H1 (cell line): ENCODE measurements around the gene DISC1. TPM values are rescaled to one million over a fixed set of nuclear protein-coding genes. Genes with fewer than 3 reads are reported as not detected.

Experiments used
- NRF1 ChIP-seq: IDR thresholded peaks from 2 replicates; pipeline ENCODE4 v1.6.1; 2011; ENCODE audit warnings: mild to moderate bottlenecking, low read depth, low read length, improper control_type of control experiment
- POLR2AphosphoS5 ChIP-seq: IDR thresholded peaks from 2 replicates; pipeline ENCODE4 v1.6.1; 2011; ENCODE audit warnings: low read depth, low read length
- RAD21 ChIP-seq, 2 experiments: IDR thresholded peaks in 1 of 2; conservative IDR thresholded peaks in 1 of 2; 2 replicates each; pipeline ENCODE4 v1.6.1; 2011; ENCODE audit warnings: low read depth in 2 of 2, low read length in 2 of 2, improper control_type of control experiment in 1 of 2, inconsistent platforms in 1 of 2, mild to moderate bottlenecking in 1 of 2, moderate library complexity in 1 of 2
- RNF2 ChIP-seq: fragments of 200-900, 300-1000 bp; sonication (generic); IDR thresholded peaks from 2 replicates; pipeline ENCODE4 v1.7.1; 2016; ENCODE audit warnings: borderline replicate concordance, low read depth, mild to moderate bottlenecking, antibody characterized with exemption, low read length; ENCODE audit not compliant: poor library complexity, severe bottlenecking; ENCODE audit errors: missing control alignments
- SAP30 ChIP-seq: fragments of 300-600 bp; sonication (generic); IDR thresholded peaks from 2 replicates; pipeline ENCODE4 v1.7.1; 2012; ENCODE audit warnings: low read length, moderate library complexity, mild to moderate bottlenecking, inconsistent platforms; ENCODE audit not compliant: insufficient read depth, insufficient replicate concordance
- polyA plus RNA-seq, 7 experiments: library from polyadenylated mRNA; depleted of rRNA in 3 of 7; stranded (reverse) in 5 of 7; unstranded in 2 of 7; fragments of >200 nt in 5 of 7; fragments of 200-250 nt in 2 of 7; gene quantifications; 1 replicate in 5 of 7; 2 replicates in 1 of 7; 4 replicates in 1 of 7; pipeline versions ENCODE4 v1.2.1 to v1.2.3, GENCODE V29; 2011 to 2013; ENCODE audit warnings: missing spikeins in 2 of 7, mixed read lengths in 2 of 7
- total RNA-seq: library from RNA; stranded (reverse); fragmentation: NEBNext Ultra II Directional; extraction: Animal tissue kit (Norgen Biotek cat#: 25700); gene quantifications from 2 replicates; pipeline ENCODE4 v1.2.1, GENCODE V29; 2021
- TF ChIP-seq, protein P1 (sequence below): IDR thresholded peaks from 2 replicates; pipeline ENCODE4 v1.6.1; 2011; ENCODE audit warnings: low read length, improper control_type of control experiment

The DISC1 gene
- total and polyA plus RNA-seq, 2 of the 8 experiments (the other 6 are each of a cell fraction or from before 2014, with no cell fraction given): 1.1 to 3.5 TPM

DNA sequence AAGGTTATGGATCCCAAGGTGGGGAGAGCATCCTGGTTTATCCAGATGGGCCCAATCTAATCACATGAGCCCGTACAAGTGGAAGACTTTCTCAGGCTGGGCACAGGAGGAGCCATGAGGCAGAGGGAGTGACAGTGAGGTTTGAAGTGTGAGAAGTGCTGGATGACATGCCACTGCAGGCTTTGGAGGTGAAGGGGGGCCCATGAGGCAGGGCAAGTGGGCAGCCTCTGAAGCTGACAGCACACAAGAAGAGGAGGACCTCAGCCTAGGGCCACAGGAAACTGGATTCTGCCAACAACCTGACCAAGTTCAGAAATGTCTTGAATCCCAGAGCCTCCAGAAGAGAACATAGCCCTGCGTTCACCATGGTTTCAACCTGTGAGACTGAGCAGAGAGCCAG, 311.6 kb downstream of the DISC1 start (continued):
- TF ChIP-seq RAD21 (IDR thresholded peaks at IDR 0.05 in 1 of 2, conservative IDR thresholded peaks at IDR 0.05 in 1 of 2; ENCODE audit: low read depth in 2 of 2, low read length in 2 of 2) (no peak), NRF1 (no peak), POLR2AphosphoS5 (no peak), RNF2 (no peak), SAP30 (no peak)
- TF ChIP-seq, protein P1, sequence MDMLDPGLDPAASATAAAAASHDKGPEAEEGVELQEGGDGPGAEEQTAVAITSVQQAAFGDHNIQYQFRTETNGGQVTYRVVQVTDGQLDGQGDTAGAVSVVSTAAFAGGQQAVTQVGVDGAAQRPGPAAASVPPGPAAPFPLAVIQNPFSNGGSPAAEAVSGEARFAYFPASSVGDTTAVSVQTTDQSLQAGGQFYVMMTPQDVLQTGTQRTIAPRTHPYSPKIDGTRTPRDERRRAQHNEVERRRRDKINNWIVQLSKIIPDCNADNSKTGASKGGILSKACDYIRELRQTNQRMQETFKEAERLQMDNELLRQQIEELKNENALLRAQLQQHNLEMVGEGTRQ: no peak
- TF ChIP-seq, all 59 proteins: peak for 0
